ENCODE measurements around the gene OBI1.
A peak's percentile ranks its signal among the peaks of the same experiment; 100 is the strongest.
"Not testable (repeated sequence)": the region's sequence is repeated elsewhere in the genome, so short reads cannot be mapped to it uniquely, and the experiment has no call there.

Gene OBI1

GRCh38 chr13:78647109-78647678 lies 11.8 kb downstream of the OBI1 start:
- not testable (repeated sequence) for DNase-seq

- DNase-seq = no peak
Measured at GRCh38 chr13:78638216-78638615, 20.7 kb downstream of the OBI1 start.

GRCh38 chr13:78636495-78636894 lies 22.5 kb downstream of the OBI1 start:
- no peak for DNase-seq

- no peak for DNase-seq
Measured at GRCh38 chr13:78632996-78633395, 26.0 kb downstream of the OBI1 start.

GRCh38 chr13:78631077-78631476 lies 27.9 kb downstream of the OBI1 start:
- DNase-seq = no peak

- no peak for DNase-seq
Measured at GRCh38 chr13:78630511-78630910, 28.4 kb downstream of the OBI1 start.

- no peak for DNase-seq
Measured at GRCh38 chr13:78625384-78625783, 33.6 kb downstream of the OBI1 start.

GRCh38 chr13:78623132-78623531 lies 35.8 kb downstream of the OBI1 start:
- DNase-seq = no peak

- DNase-seq = no peak
Measured at GRCh38 chr13:78620936-78621470, 38.0 kb downstream of the OBI1 start.

GRCh38 chr13:78618411-78618810 lies 40.5 kb downstream of the OBI1 start:
- no peak for DNase-seq

GRCh38 chr13:78611040-78611439 lies 47.9 kb downstream of the OBI1 start:
- DNase-seq = no peak

GRCh38 chr13:78610381-78610883 lies 48.5 kb downstream of the OBI1 start:
- DNase-seq = no peak

GRCh38 chr13:78609464-78610205 lies 49.3 kb downstream of the OBI1 start:
- DNase-seq = no peak

GRCh38 chr13:78608688-78609463 lies 50.1 kb downstream of the OBI1 start:
- peak in 1 of 2 experiments; percentile 38 for DNase-seq

- DNase-seq = no peak
Measured at GRCh38 chr13:78608252-78608687, 50.7 kb downstream of the OBI1 start.

GRCh38 chr13:78607409-78608251 lies 51.3 kb downstream of the OBI1 start:
- no peak for DNase-seq

- no peak for DNase-seq
Measured at GRCh38 chr13:78606471-78607408, 52.2 kb downstream of the OBI1 start.

- no peak for DNase-seq
Measured at GRCh38 chr13:78604782-78605611, 54.0 kb downstream of the OBI1 start.

- peak; percentile 81 to 85 for DNase-seq
Measured at GRCh38 chr13:78603240-78603957, 55.6 kb downstream of the OBI1 start, which contains the start of gene POU4F1. Gene POU4F1, minus strand, starts transcription at chr13:78603552. Its CDS starts 226 bp downstream, at chr13:78603326.
